Vagina (tissue), 2 donors: ENCODE data around the gene MDFIC. TPM values are rescaled to one million over a fixed set of nuclear protein-coding genes. Genes with fewer than 3 reads are reported as not detected.

Source experiments
- DNase-seq, 2 donors: peaks; one replicate each; pipeline ENCODE4 v3.0.0-alpha.2; 2017; ENCODE audit errors: extremely low spot score in 2 of 2
- H3K27ac ChIP-seq: fragments of 200-600 bp; sonication (generic); one replicate; pipeline ENCODE4 v1.5.1; 2019
- H3K27me3 ChIP-seq: fragments of 200-600 bp; sonication (generic); one replicate; pipeline ENCODE4 v1.5.1; 2019
- H3K36me3 ChIP-seq, 2 donors: fragments of 200-600 bp; sonication (generic); one replicate each; pipeline ENCODE4 v1.5.1; 2017 to 2019
- H3K4me1 ChIP-seq: fragments of 200-600 bp; sonication (generic); one replicate; pipeline ENCODE4 v1.5.1; 2019
- H3K4me3 ChIP-seq, 2 donors: fragments of 200-600 bp; sonication (generic); 1 replicate in 1 of 2; 2 replicates in 1 of 2; pipeline ENCODE4 v1.5.1; 2016 to 2019
- H3K9me3 ChIP-seq: fragments of 200-600 bp; sonication (generic); one replicate; pipeline ENCODE4 v1.5.1; 2019
- POLR2A ChIP-seq, 2 donors: fragments of 450-650 bp; IDR thresholded peaks; one replicate each; pipeline ENCODE4 v1.6.1; 2017; ENCODE audit warnings: antibody characterized with exemption in 2 of 2, mild to moderate bottlenecking in 2 of 2, moderate library complexity in 2 of 2
- POLR2AphosphoS5 ChIP-seq, 2 donors: sonication (generic); formaldehyde crosslinking; IDR thresholded peaks; one replicate each; pipeline ENCODE4 v1.9.0; 2017; ENCODE audit warnings: antibody characterized with exemption in 2 of 2, mild to moderate bottlenecking in 2 of 2, low read depth in 1 of 2; ENCODE audit not compliant: insufficient read depth in 1 of 2
- intact Hi-C: fragments of 100-400 bp; cut with DNase I; formaldehyde crosslinking; loops from one replicate; pipeline ENCODE4 v1.15.1; 2023
- total RNA-seq: library from RNA; depleted of rRNA; stranded (reverse); fragments of >200 nt; gene quantifications from one replicate; pipeline ENCODE4 v1.2.3, GENCODE V29; 2016
- TF ChIP-seq, protein P1 (sequence below), 3 experiments: fragments of 450-650 bp in 2 of 3; fragments of 200-600 bp in 1 of 3; sonication (generic) in 1 of 3; IDR thresholded peaks; one replicate each; pipeline ENCODE4 v1.5.1; 2017 to 2019; ENCODE audit warnings: antibody characterized with exemption in 3 of 3, mild to moderate bottlenecking in 2 of 3, moderate library complexity in 2 of 3

Gene MDFIC
- total RNA-seq, 1 donor from 2014 or later, result 27.7 TPM

DNA sequence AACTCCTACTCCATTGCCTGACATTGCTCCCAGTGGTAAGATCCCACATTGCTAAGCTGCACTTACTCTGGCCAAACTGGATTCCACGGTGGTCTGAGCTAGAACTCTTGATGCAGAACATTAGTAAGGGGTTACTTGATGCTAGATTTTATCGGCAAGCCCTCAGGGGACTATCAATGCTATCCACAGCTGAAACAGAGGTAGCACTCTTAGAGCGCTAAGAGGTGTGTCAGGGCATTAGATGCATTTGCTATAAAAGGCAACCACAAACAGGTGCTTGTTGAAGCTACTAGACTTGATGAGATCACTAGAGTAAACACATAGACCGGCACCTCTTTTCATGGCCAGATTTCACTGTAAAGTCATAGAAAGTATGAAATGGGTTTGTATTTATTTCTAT lies 116.3 kb downstream of the MDFIC start:
- no peak overlapping the region for H3K4me3 ChIP-seq
- H3K27me3 ChIP-seq, result no peaks in the 10 kb centered on the region
- intact Hi-C loops, result no loop called here
- TF ChIP-seq POLR2AphosphoS5 (IDR thresholded peaks at IDR 0.05; ENCODE audit: insufficient read depth in 1 of 2, low read depth in 1 of 2), result no peak
- TF ChIP-seq, protein P1, sequence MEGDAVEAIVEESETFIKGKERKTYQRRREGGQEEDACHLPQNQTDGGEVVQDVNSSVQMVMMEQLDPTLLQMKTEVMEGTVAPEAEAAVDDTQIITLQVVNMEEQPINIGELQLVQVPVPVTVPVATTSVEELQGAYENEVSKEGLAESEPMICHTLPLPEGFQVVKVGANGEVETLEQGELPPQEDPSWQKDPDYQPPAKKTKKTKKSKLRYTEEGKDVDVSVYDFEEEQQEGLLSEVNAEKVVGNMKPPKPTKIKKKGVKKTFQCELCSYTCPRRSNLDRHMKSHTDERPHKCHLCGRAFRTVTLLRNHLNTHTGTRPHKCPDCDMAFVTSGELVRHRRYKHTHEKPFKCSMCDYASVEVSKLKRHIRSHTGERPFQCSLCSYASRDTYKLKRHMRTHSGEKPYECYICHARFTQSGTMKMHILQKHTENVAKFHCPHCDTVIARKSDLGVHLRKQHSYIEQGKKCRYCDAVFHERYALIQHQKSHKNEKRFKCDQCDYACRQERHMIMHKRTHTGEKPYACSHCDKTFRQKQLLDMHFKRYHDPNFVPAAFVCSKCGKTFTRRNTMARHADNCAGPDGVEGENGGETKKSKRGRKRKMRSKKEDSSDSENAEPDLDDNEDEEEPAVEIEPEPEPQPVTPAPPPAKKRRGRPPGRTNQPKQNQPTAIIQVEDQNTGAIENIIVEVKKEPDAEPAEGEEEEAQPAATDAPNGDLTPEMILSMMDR (IDR thresholded peaks at IDR 0.05), result no peak
- TF ChIP-seq POLR2A (IDR thresholded peaks at IDR 0.05), result no peak
- no peak overlapping the region for H3K27ac ChIP-seq
- H3K9me3 ChIP-seq, result no peaks in the 10 kb centered on the region
- H3K4me1 ChIP-seq, result no peaks in the 10 kb centered on the region
- no peak for DNase-seq
- no peaks in the 10 kb centered on the region for H3K36me3 ChIP-seq

DNA sequence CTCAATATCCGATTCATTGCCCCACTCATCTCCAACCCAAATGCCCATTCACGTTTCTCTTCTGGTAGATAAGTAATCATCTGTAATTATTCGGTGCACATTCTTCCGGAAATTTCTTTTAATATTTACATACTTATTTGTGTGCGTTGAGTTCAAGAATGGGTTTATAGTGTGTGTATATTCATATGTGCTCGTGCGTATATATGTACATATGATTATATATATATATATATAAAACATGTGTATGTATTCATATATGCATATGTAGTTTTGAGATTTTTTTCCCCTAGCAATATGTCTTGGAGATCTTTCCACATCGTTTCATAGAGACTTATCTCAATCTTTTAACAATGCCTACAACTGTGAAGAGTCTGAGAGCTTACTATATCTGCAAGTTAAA lies 118.2 kb downstream of the MDFIC start:
- no peak for DNase-seq
- no peak overlapping the region for H3K27ac ChIP-seq
- H3K9me3 ChIP-seq, result no peaks in the 10 kb centered on the region
- no peak for TF ChIP-seq POLR2AphosphoS5 (IDR thresholded peaks at IDR 0.05; ENCODE audit: insufficient read depth in 1 of 2, low read depth in 1 of 2)
- TF ChIP-seq POLR2A (IDR thresholded peaks at IDR 0.05), result no peak
- TF ChIP-seq, protein P1 (IDR thresholded peaks at IDR 0.05), result no peak
- no peaks in the 10 kb centered on the region for H3K36me3 ChIP-seq
- no peaks in the 10 kb centered on the region for H3K4me1 ChIP-seq
- intact Hi-C loops, result no loop called here
- H3K4me3 ChIP-seq, result no peak overlapping the region
- H3K27me3 ChIP-seq, result no peaks in the 10 kb centered on the region

DNA sequence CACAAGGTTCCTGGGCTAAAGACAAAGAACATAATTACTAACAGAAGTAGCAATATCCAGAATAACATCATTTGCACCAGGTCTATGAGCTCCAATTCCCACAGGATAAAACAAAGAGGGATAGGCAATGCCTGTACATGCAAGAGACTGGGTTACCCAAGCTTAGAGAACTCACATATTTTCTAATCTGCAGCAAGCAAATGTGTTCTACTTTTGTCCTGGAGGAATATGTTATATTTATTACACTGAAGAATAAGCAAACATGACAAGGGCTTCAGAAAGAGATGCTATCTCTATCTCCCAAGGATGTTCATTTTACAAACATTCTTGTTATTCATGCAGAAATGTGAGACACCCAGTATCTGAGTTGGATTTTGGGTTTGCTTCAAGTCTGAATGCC lies 118.6 kb downstream of the MDFIC start:
- H3K27ac ChIP-seq, result no peak overlapping the region
- H3K4me3 ChIP-seq, result no peak overlapping the region
- intact Hi-C loops, result no loop called here
- no peaks in the 10 kb centered on the region for H3K9me3 ChIP-seq
- no peaks in the 10 kb centered on the region for H3K36me3 ChIP-seq
- no peaks in the 10 kb centered on the region for H3K4me1 ChIP-seq
- no peak for DNase-seq
- H3K27me3 ChIP-seq, result no peaks in the 10 kb centered on the region
- TF ChIP-seq, protein P1 (IDR thresholded peaks at IDR 0.05), result no peak
- TF ChIP-seq POLR2A (IDR thresholded peaks at IDR 0.05), result no peak
- no peak for TF ChIP-seq POLR2AphosphoS5 (IDR thresholded peaks at IDR 0.05; ENCODE audit: insufficient read depth in 1 of 2, low read depth in 1 of 2)

DNA sequence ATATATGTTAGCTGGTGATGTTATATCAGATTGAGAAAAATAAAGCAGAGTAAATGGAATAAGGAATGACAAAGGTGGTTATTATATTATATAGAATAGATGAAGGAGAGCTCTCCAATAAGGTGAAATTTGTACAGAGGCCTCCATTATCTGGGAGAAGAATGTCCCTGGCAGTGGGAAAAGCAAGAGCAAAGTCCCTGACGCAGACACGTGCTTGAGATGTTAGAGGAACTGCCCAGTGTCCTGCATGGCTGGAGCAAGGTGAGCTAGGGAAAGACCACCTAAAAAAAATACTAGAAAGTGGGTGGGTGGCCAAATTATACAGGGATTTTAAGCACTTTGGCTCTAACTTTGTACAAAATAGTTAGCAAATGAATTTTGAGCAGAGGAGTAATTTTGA lies 120.7 kb downstream of the MDFIC start:
- intact Hi-C loops, result no loop called here
- TF ChIP-seq, protein P1 (IDR thresholded peaks at IDR 0.05), result no peak
- TF ChIP-seq POLR2AphosphoS5 (IDR thresholded peaks at IDR 0.05; ENCODE audit: insufficient read depth in 1 of 2, low read depth in 1 of 2) (no peak), POLR2A (IDR thresholded peaks at IDR 0.05) (no peak)
- Histone ChIP-seq H3K4me3 (no peak overlapping the region), H3K4me1 (no peaks in the 10 kb centered on the region), H3K27me3 (no peaks in the 10 kb centered on the region), H3K36me3 (no peaks in the 10 kb centered on the region), H3K9me3 (no peaks in the 10 kb centered on the region), H3K27ac (no peak overlapping the region)
- DNase-seq, result no peak

DNA sequence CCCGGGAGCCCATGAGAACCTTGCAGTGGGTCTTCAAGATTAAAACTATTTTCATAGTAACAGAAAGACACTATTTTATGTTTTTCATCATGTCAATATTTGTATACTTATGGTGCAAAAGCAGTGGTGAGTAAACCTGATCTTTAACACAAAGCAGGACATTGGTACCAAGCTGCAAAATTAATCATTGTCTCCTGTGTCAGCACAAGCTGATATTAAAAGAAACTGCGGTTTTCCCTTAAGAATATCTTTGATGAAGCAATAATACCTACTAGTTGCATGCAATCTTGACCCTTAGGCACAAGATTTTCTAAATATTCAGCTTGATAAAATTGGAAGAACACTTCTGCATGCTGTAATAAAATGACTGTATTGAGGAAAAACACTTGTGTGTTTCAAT lies 121.7 kb downstream of the MDFIC start:
- Histone ChIP-seq H3K4me1 (no peaks in the 10 kb centered on the region), H3K9me3 (no peaks in the 10 kb centered on the region), H3K27me3 (no peaks in the 10 kb centered on the region), H3K4me3 (no peak overlapping the region), H3K36me3 (no peaks in the 10 kb centered on the region), H3K27ac (no peak overlapping the region)
- intact Hi-C loops, result no loop called here
- TF ChIP-seq, protein P1 (IDR thresholded peaks at IDR 0.05), result no peak
- no peak for TF ChIP-seq POLR2AphosphoS5 (IDR thresholded peaks at IDR 0.05; ENCODE audit: insufficient read depth in 1 of 2, low read depth in 1 of 2)
- DNase-seq, result no peak
